Activated CD4-positive, alpha-beta T cell treated with anti-CD3 and anti-CD28 coated beads, Interleukin-2, amount 10 ng/mL, durations not matched to agents 7 days and 5 days (primary cell): ENCODE measurements around the gene RNF41. TPM values are rescaled to one million over a fixed set of nuclear protein-coding genes. Genes with fewer than 3 reads are reported as not detected.

Experiments used
- CTCF ChIA-PET: fragments of 350-600 bp; sonication (Branson Sonifier 250); formaldehyde crosslinking; loops from one replicate; lab custom pipeline; 2021; ENCODE audit warnings: antibody characterized with exemption; lab: Charles Lee
- POLR2A ChIA-PET: fragments of 350-600 bp; sonication (Branson Sonifier 250); formaldehyde crosslinking; loops from one replicate; lab custom pipeline; 2021; ENCODE audit warnings: antibody characterized with exemption; lab: Charles Lee
- DNase-seq: peaks from one replicate; pipeline ENCODE4 v3.0.0-alpha.2; 2020
- H3K27ac Mint-ChIP-seq: one replicate; pipeline ENCODE4 v1.8.0; 2021; ENCODE audit warnings: mild to moderate bottlenecking, moderate library complexity, mixed read lengths
- H3K27me3 Mint-ChIP-seq: one replicate; pipeline ENCODE4 v1.8.0; 2021; ENCODE audit warnings: mixed read lengths
- H3K36me3 Mint-ChIP-seq: one replicate; pipeline ENCODE4 v1.8.0; 2021; ENCODE audit warnings: low read depth, mixed read lengths
- H3K4me1 Mint-ChIP-seq: one replicate; pipeline ENCODE4 v1.8.0; 2021; ENCODE audit warnings: mixed read lengths
- H3K4me3 Mint-ChIP-seq: one replicate; pipeline ENCODE4 v1.8.0; 2021; ENCODE audit warnings: mild to moderate bottlenecking, moderate library complexity, mixed read lengths
- H3K9me3 Mint-ChIP-seq: one replicate; pipeline ENCODE4 v1.8.0; 2021; ENCODE audit warnings: mixed read lengths
- total RNA-seq, 2 experiments: library from RNA; stranded (reverse); gene quantifications; one replicate each; pipeline ENCODE4 v1.2.3, GENCODE V29; 2021

The RNF41 gene
- total RNA-seq, 2 experiments from 2014 or later = 30.1 to 31.6 TPM

DNA sequence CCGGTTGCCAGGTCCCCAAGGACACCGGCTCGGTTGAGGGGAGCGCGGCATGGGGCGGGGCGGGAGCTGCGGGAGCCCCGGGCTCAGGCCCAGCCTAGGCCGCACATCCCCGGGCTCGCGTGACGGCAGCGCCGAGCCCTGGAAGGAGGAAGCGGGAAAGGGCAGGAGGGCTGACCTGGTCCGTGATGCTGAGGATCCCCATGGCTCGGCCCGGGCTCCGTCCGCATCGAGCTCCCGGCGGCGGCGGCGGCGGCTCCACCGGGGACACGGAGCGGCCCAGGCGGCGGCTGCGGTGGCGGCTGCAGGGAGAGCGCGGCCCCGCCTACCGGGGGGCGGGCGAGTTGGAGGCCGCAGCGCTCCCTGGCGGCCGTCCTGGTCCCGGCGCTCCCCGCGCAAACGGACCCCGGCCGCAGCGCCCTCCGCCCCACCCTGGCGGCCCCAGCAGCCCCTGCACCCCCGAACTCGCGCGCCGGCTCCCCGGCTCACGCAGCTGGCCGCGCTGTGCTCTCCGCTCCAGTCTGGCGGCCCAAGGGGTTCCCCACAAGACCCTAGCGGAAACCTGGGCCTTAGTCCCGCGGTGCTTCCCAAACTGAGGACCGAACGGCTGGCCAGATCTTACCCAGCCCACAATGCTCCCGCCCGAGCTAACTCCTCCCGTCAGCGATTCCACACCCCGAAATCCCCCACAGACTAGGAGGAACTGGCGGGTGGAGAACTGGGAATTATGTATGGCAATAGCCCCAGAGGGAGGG is 36.5 kb upstream of the RNF41 start, which contains the start of gene ANKRD52:
ANKRD52 (minus strand) TSS at position 317 of the 752 bp plus-strand sequence; CDS start at position 202, 115 bp downstream.
- peak within 1 kb of the TSS; percentile 88 for H3K4me3 Mint-ChIP-seq
- no peaks in the 10 kb centered on the region for H3K9me3 Mint-ChIP-seq
- no peaks in the 10 kb centered on the region for H3K27me3 Mint-ChIP-seq
- ChIA-PET POLR2A (no interaction called here), CTCF (interaction anchor here (0.6 to 4.9 kb wide), 32 partner anchors 9 to 529 kb away, joined by 3 to 44 read pairs (median 4); partner anchors contain the start of genes COQ10A, CS, ESYT1 and RNF41)
- H3K27ac Mint-ChIP-seq = peak within 1 kb of the TSS; percentile 88
- H3K36me3 Mint-ChIP-seq = peaks cover 22% of the 10 kb centered on the region
- H3K4me1 Mint-ChIP-seq = peaks cover 19% of the 10 kb centered on the region
- peak; percentile 76 for DNase-seq

DNA sequence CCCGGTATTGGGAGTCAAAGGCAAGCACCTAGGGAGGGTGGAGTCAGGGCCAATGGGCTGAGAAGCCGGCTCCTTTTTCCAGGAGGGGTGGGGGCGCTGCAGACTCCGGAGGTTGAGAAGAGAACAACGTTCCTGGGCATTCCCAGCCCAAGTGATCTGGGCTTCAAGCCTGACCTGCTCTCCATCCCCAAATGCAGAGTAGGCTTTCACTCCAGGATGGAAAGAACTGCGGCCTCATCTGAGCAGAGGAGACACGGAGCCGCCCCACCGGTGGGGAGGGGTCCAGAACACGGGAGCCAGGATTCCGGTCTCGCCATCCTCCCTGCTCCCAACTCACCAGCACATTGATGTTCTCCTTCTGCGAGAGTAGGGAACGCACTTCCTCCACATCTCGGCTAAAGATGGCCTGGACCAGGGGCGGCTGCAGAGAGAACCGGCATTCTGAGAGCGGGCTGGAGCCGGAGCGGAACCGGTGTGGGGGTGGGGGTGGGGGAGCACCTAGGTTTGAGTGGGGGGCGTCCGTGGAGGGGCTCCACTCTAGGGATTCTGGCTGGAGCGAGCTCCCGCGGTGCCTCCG is 35.9 kb upstream of the RNF41 start:
- peaks cover 19% of the 10 kb centered on the region for H3K4me1 Mint-ChIP-seq
- H3K4me3 Mint-ChIP-seq = peak overlapping the region; percentile 88
- peak; percentile 12 for DNase-seq

DNA sequence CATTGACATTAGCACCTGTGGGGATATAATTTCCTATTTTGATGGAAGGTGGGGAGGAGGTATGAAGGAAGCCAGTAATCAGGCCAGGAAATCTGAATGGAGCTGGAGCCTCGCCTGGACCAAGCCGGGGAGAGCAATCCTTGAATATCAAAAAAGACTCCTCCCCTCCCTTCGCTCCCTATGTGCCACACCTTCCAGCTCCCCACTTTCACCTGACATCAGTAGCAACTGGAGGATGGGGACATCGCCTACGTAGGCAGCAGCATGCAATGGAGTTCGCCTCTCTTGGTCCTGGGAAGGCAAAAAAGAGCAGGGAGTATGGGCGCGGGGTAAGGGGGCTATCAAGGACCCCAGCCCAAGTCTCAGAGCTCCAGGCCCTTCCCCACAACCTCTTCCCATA is 35.3 kb upstream of the RNF41 start:
- Mint-ChIP-seq H3K36me3 (peaks cover 28% of the 10 kb centered on the region), H3K27me3 (no peaks in the 10 kb centered on the region), H3K4me1 (peaks cover 19% of the 10 kb centered on the region), H3K9me3 (no peaks in the 10 kb centered on the region), H3K27ac (peak overlapping the region; percentile 88), H3K4me3 (peak overlapping the region; percentile 88)
- DNase-seq = no peak
- ChIA-PET POLR2A (no interaction called here), CTCF (interaction anchor here (0.9 to 4.9 kb wide), 9 partner anchors 10 to 468 kb away, joined by 3 to 44 read pairs (median 12); partner anchors contain the start of genes COQ10A, RNF41 and SMARCC2)

More for the DNA sequence above, 35.9 kb upstream of the RNF41 start:
- Mint-ChIP-seq H3K27ac (peak overlapping the region; percentile 88), H3K27me3 (no peaks in the 10 kb centered on the region), H3K9me3 (no peaks in the 10 kb centered on the region), H3K36me3 (peaks cover 28% of the 10 kb centered on the region)
- ChIA-PET CTCF (interaction anchor here (0.6 to 4.9 kb wide), 29 partner anchors 8 to 528 kb away, joined by 3 to 44 read pairs (median 5); partner anchors contain the start of genes COQ10A, CS, ESYT1 and RNF41), POLR2A (no interaction called here)

GRCh38 chr12:56256326-56256960 is 34.7 kb upstream of the RNF41 start:
- POLR2A ChIA-PET = no interaction called here
- Mint-ChIP-seq H3K27me3 (no peaks in the 10 kb centered on the region), H3K9me3 (no peaks in the 10 kb centered on the region), H3K27ac (no peak overlapping the region), H3K36me3 (peaks cover 30% of the 10 kb centered on the region), H3K4me1 (peaks cover 19% of the 10 kb centered on the region), H3K4me3 (peak overlapping the region; percentile 88)
- CTCF ChIA-PET = interaction anchor here (0.6 to 4.9 kb wide), 7 partner anchors 10 to 468 kb away, joined by 3 to 44 read pairs (median 12); partner anchors contain the start of genes COQ10A, RNF41 and SMARCC2
- DNase-seq = no peak

DNA sequence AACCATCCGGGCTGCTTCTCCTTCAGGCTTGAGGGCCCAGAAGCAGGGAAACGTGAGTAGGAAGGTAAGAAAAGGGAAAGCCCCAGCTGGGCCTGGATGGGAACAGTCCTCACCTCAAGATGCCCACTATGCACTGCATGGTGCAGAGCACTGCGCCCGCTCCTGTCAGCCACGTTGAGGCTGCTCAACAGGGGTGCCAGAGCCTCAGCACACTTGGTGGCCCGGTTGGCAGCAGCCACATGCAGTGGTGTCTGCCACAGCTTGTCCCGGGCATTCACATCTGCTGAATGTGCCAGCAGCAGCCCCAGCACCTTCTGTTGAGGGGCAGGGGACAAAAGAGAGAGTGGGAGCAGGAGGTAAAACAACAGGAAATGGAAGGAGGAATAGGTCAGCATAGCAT is 33.9 kb upstream of the RNF41 start:
- no peak for DNase-seq
- Mint-ChIP-seq H3K4me3 (no peak overlapping the region), H3K27ac (no peak overlapping the region), H3K36me3 (peaks cover 30% of the 10 kb centered on the region), H3K27me3 (no peaks in the 10 kb centered on the region), H3K4me1 (peaks cover 19% of the 10 kb centered on the region), H3K9me3 (no peaks in the 10 kb centered on the region)
- ChIA-PET CTCF (interaction anchor here (0.6 to 4.9 kb wide), 4 partner anchors 12 to 462 kb away, joined by 3 to 44 read pairs (median 3); partner anchors contain the start of genes COQ10A and RNF41), POLR2A (no interaction called here)

GRCh38 chr12:56253091-56253490 is 31.4 kb upstream of the RNF41 start:
- Mint-ChIP-seq H3K4me3 (no peak overlapping the region), H3K4me1 (peaks cover 12% of the 10 kb centered on the region), H3K9me3 (no peaks in the 10 kb centered on the region), H3K27ac (no peak overlapping the region), H3K36me3 (peaks cover 34% of the 10 kb centered on the region), H3K27me3 (no peaks in the 10 kb centered on the region)
- POLR2A ChIA-PET = no interaction called here
- DNase-seq = no peak
- CTCF ChIA-PET = interaction anchor here (1.5 to 1.8 kb wide), 2 partner anchors 13 to 64 kb away, joined by 4 to 6 read pairs; partner anchors contain the start of gene SMARCC2

GRCh38 chr12:56252649-56253048 is 30.9 kb upstream of the RNF41 start:
- peaks cover 12% of the 10 kb centered on the region for H3K4me1 Mint-ChIP-seq
- no peaks in the 10 kb centered on the region for H3K27me3 Mint-ChIP-seq
- CTCF ChIA-PET = interaction anchor here (0.8 to 1.5 kb wide), 2 partner anchors 10 to 14 kb away, joined by 3 to 6 read pairs; no protein-coding TSS in a partner anchor
- no peak overlapping the region for H3K27ac Mint-ChIP-seq
- H3K9me3 Mint-ChIP-seq = no peaks in the 10 kb centered on the region
- H3K4me3 Mint-ChIP-seq = no peak overlapping the region
- DNase-seq = no peak
- POLR2A ChIA-PET = no interaction called here
- peaks cover 35% of the 10 kb centered on the region for H3K36me3 Mint-ChIP-seq

- H3K9me3 Mint-ChIP-seq = no peaks in the 10 kb centered on the region
- H3K4me3 Mint-ChIP-seq = no peak overlapping the region
- H3K4me1 Mint-ChIP-seq = no peaks in the 10 kb centered on the region
- no peaks in the 10 kb centered on the region for H3K27me3 Mint-ChIP-seq
- DNase-seq = no peak
- CTCF ChIA-PET = interaction anchor here (0.6 to 2.1 kb wide), 7 partner anchors 10 to 1880 kb away, joined by 3 to 6 read pairs (median 3); partner anchors contain the start of gene ANKRD52
- peaks cover 27% of the 10 kb centered on the region for H3K36me3 Mint-ChIP-seq
- POLR2A ChIA-PET = no interaction called here
- no peak overlapping the region for H3K27ac Mint-ChIP-seq
These were observed 27.0 kb upstream of the RNF41 start for GRCh38 chr12:56248711-56249110.

GRCh38 chr12:56247923-56248322 is 26.2 kb upstream of the RNF41 start:
- Mint-ChIP-seq H3K4me1 (no peaks in the 10 kb centered on the region), H3K27ac (no peak overlapping the region), H3K4me3 (no peak overlapping the region), H3K27me3 (no peaks in the 10 kb centered on the region), H3K9me3 (no peaks in the 10 kb centered on the region), H3K36me3 (peaks cover 22% of the 10 kb centered on the region)
- POLR2A ChIA-PET = no interaction called here
- no peak for DNase-seq
- CTCF ChIA-PET = interaction anchor here (0.5 to 4.2 kb wide), 11 partner anchors 10 to 110 kb away, joined by 3 to 27 read pairs (median 3); partner anchors contain the start of genes ANKRD52, RNF41 and SMARCC2

DNA sequence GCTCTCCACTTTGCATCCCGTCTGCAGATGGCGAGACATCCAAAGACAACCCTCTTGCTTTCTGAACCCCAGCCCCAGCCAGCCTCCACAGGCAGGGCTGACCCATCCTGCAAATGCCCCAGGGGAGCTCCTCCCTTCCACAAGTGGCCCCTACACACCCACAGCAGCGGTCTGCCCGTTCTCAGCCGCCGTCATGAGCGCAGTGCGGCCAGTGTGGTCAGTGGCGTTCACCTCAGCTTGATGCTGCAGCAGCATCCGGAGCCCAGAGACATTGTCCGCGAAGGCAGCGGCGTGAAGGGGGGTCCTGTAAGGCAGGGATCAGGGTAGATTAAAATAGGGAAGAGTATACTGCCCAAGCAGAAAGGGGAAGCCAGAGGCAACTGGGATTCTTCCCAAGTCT is 22.8 kb upstream of the RNF41 start:
- DNase-seq = no peak
- Mint-ChIP-seq H3K36me3 (peaks cover 25% of the 10 kb centered on the region), H3K27me3 (no peaks in the 10 kb centered on the region), H3K4me1 (no peaks in the 10 kb centered on the region), H3K9me3 (no peaks in the 10 kb centered on the region), H3K27ac (no peak overlapping the region), H3K4me3 (no peak overlapping the region)
- ChIA-PET POLR2A (no interaction called here), CTCF (interaction anchor here (0.9 to 4.2 kb wide), 3 partner anchors 13 to 118 kb away, joined by 5 to 27 read pairs (median 13); partner anchors contain the start of genes ANKRD52 and SMARCC2)

- Mint-ChIP-seq H3K4me3 (no peak overlapping the region), H3K36me3 (peaks cover 21% of the 10 kb centered on the region), H3K4me1 (no peaks in the 10 kb centered on the region), H3K27ac (no peak overlapping the region), H3K27me3 (no peaks in the 10 kb centered on the region), H3K9me3 (no peaks in the 10 kb centered on the region)
- POLR2A ChIA-PET = no interaction called here
- CTCF ChIA-PET = no interaction called here
- DNase-seq = no peak
These were observed 22.0 kb upstream of the RNF41 start for GRCh38 chr12:56243731-56244181.

DNA sequence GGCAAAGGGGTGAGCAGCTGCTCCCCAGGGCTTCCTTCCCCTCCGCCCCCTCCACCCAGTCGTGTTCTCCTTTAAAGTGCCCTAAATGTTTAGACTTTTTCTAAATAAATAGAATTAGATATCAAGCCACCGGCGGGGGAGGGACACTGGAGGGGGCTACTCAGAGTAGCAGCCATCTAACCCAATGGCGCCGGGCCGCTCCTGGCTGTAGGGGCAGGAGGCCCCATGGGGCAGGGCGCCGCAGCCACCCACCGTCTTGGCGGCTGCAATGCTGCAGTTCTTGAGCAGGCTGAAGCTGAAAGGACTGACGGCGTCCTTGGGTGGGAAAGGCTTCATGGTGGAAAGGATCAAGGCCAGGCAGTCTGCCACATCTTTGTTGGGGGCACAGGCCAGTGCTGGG is 21.3 kb upstream of the RNF41 start:
- H3K36me3 Mint-ChIP-seq = peaks cover 20% of the 10 kb centered on the region
- DNase-seq = no peak
- no peaks in the 10 kb centered on the region for H3K4me1 Mint-ChIP-seq
- no peaks in the 10 kb centered on the region for H3K9me3 Mint-ChIP-seq
- ChIA-PET POLR2A (no interaction called here), CTCF (interaction anchor here (1.2 kb wide), 1 partner anchor 125 kb away, joined by 3 read pairs; the partner anchor contains the start of gene ZC3H10)
- no peaks in the 10 kb centered on the region for H3K27me3 Mint-ChIP-seq
- peak overlapping the region; percentile 36 for H3K27ac Mint-ChIP-seq
- no peak overlapping the region for H3K4me3 Mint-ChIP-seq
